Neural crest cell (in vitro differentiated cells): ENCODE results near the gene HS3ST3B1. TPM values are rescaled to one million over a fixed set of nuclear protein-coding genes. Genes with fewer than 3 reads are reported as not detected.

Experiments
- DNase-seq: peaks from one replicate; pipeline ENCODE4 v3.0.0; 2021; ENCODE audit warnings: low read depth, mixed read lengths, low spot score
- H3K27ac Mint-ChIP-seq: one replicate; pipeline ENCODE4 v1.8.0; 2021; ENCODE audit warnings: mild to moderate bottlenecking, mixed read lengths; ENCODE audit not compliant: unreplicated experiment
- H3K27me3 Mint-ChIP-seq: 2 replicates; pipeline ENCODE4 v1.8.0; 2021; ENCODE audit warnings: low read depth, mild to moderate bottlenecking, mixed read lengths
- H3K36me3 Mint-ChIP-seq: 2 replicates; pipeline ENCODE4 v1.8.0; 2021; ENCODE audit warnings: low read depth, mild to moderate bottlenecking, mixed read lengths
- H3K4me1 Mint-ChIP-seq: 2 replicates; pipeline ENCODE4 v1.8.0; 2021; ENCODE audit warnings: mixed read lengths
- H3K4me3 Mint-ChIP-seq: one replicate; pipeline ENCODE4 v1.8.0; 2021; ENCODE audit warnings: mild to moderate bottlenecking, mixed read lengths
- H3K9me3 Mint-ChIP-seq: 2 replicates; pipeline ENCODE4 v1.8.0; 2021; ENCODE audit warnings: mixed read lengths
- CTCF ChIP-seq: fragments of 200-600 bp; sonication (generic); conservative IDR thresholded peaks from 2 replicates; pipeline ENCODE4 v1.5.0; 2021; ENCODE audit warnings: antibody characterized with exemption, mild to moderate bottlenecking
- total RNA-seq: library from RNA; stranded (reverse); gene quantifications from 2 replicates; pipeline ENCODE4 v1.2.1, GENCODE V29; 2021

The HS3ST3B1 gene
- total RNA-seq, 1 donor from 2014 or later, result 58.3 TPM

- Mint-ChIP-seq H3K36me3 (no peaks in the 10 kb centered on the region), H3K9me3 (no peaks in the 10 kb centered on the region), H3K4me3 (no peak overlapping the region), H3K4me1 (peaks cover 36% of the 10 kb centered on the region), H3K27ac (no peak overlapping the region), H3K27me3 (peaks cover 3% of the 10 kb centered on the region)
- no peak for DNase-seq
- TF ChIP-seq CTCF, result no peak
Observed at GRCh38 chr17:14376666-14377065, 75.8 kb downstream of the HS3ST3B1 start.

GRCh38 chr17:14381606-14382005 lies 80.7 kb downstream of the HS3ST3B1 start:
- no peak for TF ChIP-seq CTCF
- Mint-ChIP-seq H3K4me3 (no peak overlapping the region), H3K4me1 (peaks cover 3% of the 10 kb centered on the region), H3K27ac (no peak overlapping the region), H3K9me3 (no peaks in the 10 kb centered on the region), H3K27me3 (no peaks in the 10 kb centered on the region), H3K36me3 (no peaks in the 10 kb centered on the region)
- DNase-seq, result no peak

- Mint-ChIP-seq H3K9me3 (no peaks in the 10 kb centered on the region), H3K4me1 (no peaks in the 10 kb centered on the region), H3K4me3 (no peak overlapping the region)
Observed at GRCh38 chr17:14387036-14387435, 86.2 kb downstream of the HS3ST3B1 start.

GRCh38 chr17:14389681-14390080 lies 88.8 kb downstream of the HS3ST3B1 start:
- Mint-ChIP-seq H3K4me3 (no peak overlapping the region), H3K27ac (no peak overlapping the region), H3K27me3 (no peaks in the 10 kb centered on the region), H3K9me3 (no peaks in the 10 kb centered on the region), H3K4me1 (no peaks in the 10 kb centered on the region), H3K36me3 (peaks cover 2% of the 10 kb centered on the region)
- no peak for TF ChIP-seq CTCF
- DNase-seq, result no peak

More at GRCh38 chr17:14387036-14387435, 86.2 kb downstream of the HS3ST3B1 start:
- no peak overlapping the region for H3K27ac Mint-ChIP-seq
- TF ChIP-seq CTCF, result no peak
- DNase-seq, result no peak
- peaks cover 2% of the 10 kb centered on the region for H3K36me3 Mint-ChIP-seq
- H3K27me3 Mint-ChIP-seq, result no peaks in the 10 kb centered on the region

GRCh38 chr17:14393723-14394122 lies 92.8 kb downstream of the HS3ST3B1 start:
- H3K4me1 Mint-ChIP-seq, result no peaks in the 10 kb centered on the region
- DNase-seq, result no peak
- H3K9me3 Mint-ChIP-seq, result peaks cover 2% of the 10 kb centered on the region
- no peaks in the 10 kb centered on the region for H3K27me3 Mint-ChIP-seq
- no peak overlapping the region for H3K4me3 Mint-ChIP-seq
- H3K27ac Mint-ChIP-seq, result no peak overlapping the region
- H3K36me3 Mint-ChIP-seq, result peaks cover 2% of the 10 kb centered on the region
- no peak for TF ChIP-seq CTCF

- H3K4me3 Mint-ChIP-seq, result no peak overlapping the region
- no peak overlapping the region for H3K27ac Mint-ChIP-seq
- TF ChIP-seq CTCF, result no peak
- peaks cover 2% of the 10 kb centered on the region for H3K9me3 Mint-ChIP-seq
- H3K36me3 Mint-ChIP-seq, result no peaks in the 10 kb centered on the region
- no peaks in the 10 kb centered on the region for H3K4me1 Mint-ChIP-seq
- H3K27me3 Mint-ChIP-seq, result no peaks in the 10 kb centered on the region
- no peak for DNase-seq
Observed at GRCh38 chr17:14395255-14395654, 94.4 kb downstream of the HS3ST3B1 start.
